CD4-positive, alpha-beta T cell treated with Interleukin-15 for 4 hours (primary cell): Measurements from ENCODE around the gene TPCN2.
A peak's percentile ranks its signal among the peaks of the same experiment; 100 is the strongest.

Experiments
- DNase-seq: peaks from one replicate; pipeline ENCODE4 v3.0.0-alpha.2; 2020; ENCODE audit warnings: low spot score

The TPCN2 gene

DNA sequence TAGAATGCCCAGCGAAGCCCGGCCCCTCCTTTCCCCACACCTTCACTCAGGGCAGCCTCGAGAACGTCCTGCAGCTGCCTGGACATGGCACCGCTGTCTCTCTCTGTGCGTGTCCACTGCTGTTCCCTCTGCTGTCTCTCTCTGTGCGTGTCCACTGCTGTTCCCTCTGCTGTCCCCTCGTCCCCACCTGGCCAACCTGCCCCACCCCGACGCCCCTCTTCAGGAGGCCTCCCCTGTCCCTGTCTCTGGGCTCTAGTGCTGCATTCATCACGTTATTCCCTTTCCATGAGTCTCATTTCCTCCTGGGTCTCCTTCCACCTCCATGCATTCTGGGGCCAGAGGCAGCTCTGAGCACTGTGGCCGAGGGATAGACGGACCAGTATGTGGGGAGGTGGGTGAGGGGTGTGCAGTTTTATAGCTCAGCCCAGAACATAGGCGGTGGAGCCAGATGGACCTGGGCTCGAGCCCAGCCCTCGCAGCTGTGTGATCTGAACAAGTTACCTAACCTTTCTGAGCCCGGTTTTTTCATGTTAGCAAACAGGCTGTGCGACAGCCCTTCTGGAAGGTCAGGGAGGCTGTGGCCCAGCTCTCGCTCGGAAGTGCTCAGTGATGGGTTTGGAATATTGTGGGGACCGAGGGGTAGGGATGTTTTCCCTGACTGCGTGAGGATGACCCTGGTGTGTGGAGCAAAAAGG is 65.1 kb downstream of the TPCN2 start:
- DNase-seq = no peak

DNA sequence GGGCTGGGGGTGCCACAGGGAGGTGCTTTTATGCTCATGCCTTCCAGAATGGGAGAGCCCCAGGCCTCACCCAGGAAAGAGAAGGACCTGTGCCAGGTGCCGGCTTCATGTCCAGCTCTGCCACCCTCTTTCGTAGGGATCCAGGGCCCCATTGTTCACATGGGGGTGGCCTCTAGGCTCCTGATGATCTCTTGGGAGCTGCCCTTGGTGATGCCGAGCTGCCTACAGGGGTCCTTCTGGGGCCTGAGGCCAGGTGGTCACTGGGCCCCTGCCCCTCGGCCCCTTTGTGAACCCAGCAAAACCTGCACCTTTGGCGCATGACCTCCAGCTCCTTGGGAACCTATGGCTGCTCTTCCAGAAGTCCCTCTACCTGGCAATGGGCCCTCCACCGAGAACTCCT is 65.6 kb downstream of the TPCN2 start:
- no peak for DNase-seq

DNA sequence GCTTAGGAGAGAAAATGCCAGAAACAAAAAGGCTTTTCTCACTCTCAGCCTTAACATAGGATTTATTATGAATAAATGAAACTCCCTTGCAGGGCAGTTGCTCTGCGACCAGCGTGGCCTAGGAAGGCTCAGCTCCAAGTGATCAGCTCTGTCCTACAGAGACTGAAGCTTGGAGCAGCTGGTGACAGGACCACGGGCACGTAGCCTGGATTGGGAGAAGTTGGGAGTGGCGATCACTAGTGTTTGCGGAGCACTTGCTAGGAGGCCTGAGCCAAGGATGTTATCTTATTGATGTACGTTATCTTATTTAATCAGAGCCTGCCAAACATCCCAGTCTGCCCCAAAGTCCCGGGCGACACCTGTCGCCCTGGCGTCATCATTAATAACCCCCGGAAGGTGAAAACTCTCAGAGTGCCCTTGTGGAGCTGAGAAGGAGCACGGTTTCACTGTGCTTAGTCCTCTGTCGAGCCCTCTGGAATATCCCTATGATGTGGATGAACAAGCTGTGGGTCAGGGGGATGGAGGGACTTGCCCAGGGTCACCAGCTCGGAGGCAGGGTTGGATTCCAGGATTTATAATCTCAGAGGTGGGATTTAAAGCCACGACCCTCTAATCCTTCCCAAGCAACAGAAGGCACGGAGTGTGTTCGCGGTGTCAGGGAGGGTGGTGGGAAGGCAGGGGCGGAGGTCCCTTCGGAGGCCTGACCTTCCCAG is 66.2 kb downstream of the TPCN2 start:
- no peak for DNase-seq

DNA sequence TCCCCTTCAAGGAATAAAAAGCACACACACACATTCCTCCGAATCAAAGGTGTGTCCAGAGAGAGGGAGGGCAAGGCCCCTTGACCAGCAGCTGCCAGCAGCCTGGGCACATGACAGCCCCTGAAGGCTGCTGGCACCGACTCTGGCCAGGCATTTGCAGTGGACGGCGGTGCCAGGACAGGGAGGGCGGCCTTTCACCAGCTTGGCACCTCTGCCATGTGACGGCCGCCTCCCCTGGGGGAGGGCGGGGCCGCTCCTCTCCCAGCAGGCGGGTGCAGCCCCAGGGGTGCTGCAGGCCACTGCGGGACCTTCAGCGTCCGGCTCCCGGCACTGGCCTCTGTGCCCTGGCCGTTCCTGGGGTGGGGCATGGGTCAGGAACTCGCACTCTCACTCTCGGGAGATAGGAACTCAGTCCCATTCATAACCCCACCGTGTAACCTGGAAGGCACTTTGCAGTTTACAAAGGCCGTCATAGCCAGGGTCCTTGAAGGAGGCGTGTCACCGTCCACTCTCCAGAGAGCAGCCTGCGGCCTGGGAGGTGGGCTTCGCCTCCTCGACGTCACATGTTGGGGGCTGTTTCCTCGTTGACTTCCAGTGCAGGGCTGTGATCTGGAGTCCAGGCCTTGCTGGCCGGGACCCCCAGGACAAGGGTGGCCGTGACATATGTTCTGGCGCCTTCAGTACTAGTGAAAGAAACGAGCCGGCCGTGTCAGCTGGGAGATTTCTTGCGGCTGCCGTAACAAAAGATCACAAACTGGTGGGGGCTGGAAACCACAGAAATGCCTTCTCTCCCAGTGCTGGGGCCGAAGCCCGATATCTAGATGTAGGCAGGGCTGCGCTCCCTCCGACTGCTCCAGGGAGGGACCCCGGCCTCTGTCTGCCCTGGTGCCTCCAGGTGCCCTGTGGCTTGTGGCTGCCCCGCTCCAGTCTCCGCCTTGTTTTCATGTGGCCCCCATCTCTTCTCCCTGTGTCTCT is 67.1 kb downstream of the TPCN2 start:
- no peak for DNase-seq

GRCh38 chr11:69116671-69117070 is 67.9 kb downstream of the TPCN2 start:
- DNase-seq = no peak

GRCh38 chr11:69119190-69119589 is 70.5 kb downstream of the TPCN2 start:
- no peak for DNase-seq

- DNase-seq = no peak
Measured at GRCh38 chr11:69120096-69120875, 71.6 kb downstream of the TPCN2 start.

- DNase-seq = no peak
Measured at GRCh38 chr11:69121021-69121420, 72.3 kb downstream of the TPCN2 start.

- no peak for DNase-seq
Measured at GRCh38 chr11:69121621-69122325, 73.0 kb downstream of the TPCN2 start.

DNA sequence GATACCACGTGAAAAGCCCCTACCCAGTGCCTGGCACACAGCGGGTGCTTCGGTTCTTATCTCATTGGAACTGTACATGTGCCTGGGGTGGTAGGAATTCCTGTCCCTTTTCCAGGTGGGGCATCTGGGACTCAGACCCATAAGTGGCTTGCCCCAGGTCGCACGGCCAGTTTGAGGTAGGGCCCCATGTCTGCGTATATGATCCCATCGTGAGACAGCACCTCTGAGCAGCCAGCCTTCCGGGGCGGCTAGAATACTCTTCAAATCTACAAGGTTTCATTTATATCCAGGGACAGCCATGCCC is 73.5 kb downstream of the TPCN2 start:
- no peak for DNase-seq

DNA sequence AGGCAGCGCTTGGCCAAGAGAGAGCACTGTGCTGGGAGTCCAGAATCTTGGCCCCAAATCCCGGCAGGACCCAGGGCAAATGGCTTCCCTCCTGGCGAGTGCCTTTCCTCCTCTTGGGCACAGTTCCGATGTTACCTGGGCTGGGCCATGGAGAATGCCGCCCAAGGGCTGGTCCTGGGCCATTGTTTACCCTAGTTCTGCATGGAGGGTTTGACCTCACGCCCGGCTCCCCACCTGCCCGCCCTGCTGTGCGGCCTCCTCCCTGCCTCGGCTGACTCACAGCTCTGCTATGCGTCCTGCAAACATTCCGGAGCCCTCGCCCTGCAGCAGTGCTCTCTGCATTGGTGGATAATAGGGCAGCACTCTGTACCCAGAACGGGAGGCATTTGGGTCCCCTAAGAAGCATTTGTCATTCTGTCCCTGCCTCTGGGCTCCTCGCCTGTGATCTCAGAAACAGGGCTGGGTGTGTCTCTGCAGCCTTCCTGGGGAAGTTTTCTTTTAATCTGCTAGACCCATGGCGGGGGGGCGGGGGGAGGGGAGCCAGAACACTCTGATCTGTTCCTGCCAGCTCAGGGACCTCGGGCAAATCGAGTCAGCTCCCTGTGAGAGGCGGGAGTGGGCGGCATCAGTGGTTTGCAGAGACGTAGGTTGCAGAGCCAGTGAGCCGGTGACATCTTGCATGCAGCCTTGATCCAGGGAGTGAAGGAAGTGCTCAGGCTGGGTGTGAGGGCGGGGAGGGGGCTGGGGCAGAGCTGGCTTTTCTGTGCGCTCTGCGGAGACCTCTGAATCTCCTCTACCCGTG is 74.1 kb downstream of the TPCN2 start:
- peak; percentile 62 for DNase-seq

DNA sequence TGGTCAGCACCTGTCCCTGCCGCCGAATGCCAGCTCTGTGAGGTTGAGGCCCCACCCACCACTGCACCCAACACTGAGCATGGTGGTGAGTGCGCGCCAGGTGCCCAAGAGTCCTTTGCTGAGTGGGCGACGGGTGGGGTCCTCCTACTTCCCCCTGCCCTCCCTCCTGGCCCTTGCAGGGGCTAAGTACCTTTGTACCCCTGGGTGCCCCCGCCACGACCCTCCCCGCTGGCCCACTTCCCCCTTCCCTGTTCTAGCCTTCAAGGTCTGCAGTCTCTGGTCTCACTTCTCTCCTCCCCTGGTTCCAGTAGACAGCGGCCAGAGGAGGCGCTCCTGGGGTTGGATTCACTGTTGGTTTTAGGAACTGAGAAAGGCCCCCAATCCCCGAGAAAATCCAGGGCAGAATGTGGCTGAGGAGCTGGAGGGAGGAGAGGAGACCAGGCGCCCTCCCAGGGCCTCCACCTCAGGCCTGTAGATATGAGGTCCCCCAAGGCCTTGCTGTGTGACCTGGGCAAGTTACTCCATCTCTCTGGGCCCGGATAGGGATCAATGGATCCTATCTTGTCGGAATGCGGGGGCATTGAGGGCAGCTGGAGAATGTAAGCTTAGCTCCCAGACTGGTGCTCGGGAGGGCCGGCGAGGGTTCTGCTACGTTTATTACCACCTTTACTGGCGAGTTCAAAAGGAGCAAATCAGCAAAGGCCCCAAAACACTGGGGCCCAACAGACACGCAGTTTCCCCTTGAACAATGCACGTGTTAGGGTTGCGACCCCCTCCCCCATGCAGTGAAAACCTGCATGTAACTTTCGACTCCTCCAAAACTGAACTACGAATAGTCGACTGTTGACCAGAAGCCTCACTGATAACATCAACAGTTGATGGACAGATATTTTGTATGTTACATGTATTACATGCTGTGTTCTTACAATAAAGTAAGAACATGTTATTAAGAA is 75.1 kb downstream of the TPCN2 start:
- no peak for DNase-seq

DNA sequence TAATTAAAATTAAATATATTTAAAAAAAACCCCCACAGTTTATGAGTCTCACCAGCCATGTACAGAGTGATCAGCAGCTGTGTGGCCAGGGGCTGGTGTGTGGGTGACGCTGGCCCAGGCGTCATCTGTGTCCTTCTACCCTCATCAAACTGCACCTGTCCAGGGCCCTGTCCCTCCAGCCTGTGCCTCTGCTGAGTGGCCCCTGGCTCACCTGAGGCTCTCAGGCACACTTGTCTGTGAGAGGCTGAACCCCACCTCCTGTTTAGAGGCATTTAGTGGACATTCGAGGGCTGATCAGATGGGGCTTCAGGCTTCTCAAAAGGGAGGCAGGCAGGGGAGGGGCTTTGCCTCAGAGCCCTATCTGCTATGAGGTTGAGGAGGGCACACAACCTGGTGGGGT is 77.1 kb downstream of the TPCN2 start:
- DNase-seq = no peak

DNA sequence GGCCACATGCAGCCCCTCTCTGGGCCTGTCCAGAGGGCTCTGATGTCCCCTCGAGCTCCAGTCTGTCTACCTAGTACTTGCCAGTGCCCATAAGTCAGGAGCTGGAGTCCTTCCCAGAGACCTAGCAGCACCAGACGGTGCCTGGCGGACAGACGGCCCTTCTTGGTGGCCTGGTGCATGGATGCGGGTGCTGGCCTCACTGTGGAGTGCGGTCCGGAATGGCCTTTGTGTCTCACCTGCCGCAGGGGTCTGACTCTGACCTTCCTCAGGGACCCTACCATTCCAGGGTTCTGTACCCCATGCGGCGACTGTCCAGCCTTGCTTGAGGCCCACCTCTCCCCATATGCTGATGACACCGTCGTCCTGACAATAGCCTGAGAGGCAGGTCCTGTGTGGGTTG is 77.6 kb downstream of the TPCN2 start:
- DNase-seq = no peak

- no peak for DNase-seq
Measured at GRCh38 chr11:69127081-69127850, 78.5 kb downstream of the TPCN2 start.

DNA sequence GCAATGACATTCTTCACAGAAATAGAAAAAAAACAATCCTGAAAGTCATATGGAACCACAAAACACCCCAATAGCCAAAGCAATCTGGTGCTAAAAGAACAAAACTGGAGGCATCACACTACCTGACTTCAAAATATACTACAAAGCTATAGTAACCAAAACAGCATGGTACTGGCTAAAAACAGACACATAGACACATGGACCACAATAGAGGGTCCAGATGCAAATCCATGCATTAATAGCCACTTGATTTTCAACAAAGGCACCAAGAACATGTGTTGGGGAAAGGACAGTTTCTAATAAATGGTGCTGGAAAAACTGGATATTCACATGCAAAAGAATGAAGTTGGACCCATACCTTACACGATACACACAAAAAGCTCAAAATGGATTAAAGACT is 79.2 kb downstream of the TPCN2 start:
- DNase-seq = no peak

DNA sequence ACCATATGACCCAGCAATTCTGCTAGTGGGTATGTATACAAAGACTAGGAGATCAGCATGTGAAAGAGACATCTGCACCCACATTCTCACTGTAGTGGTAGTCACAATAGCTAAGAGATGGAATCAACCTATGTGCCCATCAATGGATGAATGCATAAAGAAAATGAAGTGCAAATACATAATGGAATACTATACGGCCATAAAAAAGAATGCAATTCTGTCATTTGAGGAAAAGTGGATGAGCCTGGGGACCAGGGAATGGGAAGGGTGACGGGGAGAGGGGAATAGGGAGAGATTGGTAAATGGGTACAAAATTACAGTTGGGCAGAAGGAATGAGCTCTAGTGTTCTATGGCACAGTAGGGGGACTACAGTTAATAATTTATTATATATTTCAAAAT is 80.3 kb downstream of the TPCN2 start:
- no peak for DNase-seq

GRCh38 chr11:69129647-69130046 is 80.9 kb downstream of the TPCN2 start:
- no peak for DNase-seq

- DNase-seq = no peak
Measured at GRCh38 chr11:69130654-69131053, 81.9 kb downstream of the TPCN2 start.
